Pulmonary artery endothelial cell (primary cell): Measurements from ENCODE around the gene NUP133. TPM values are rescaled to one million over a fixed set of nuclear protein-coding genes. Genes with fewer than 3 reads are reported as not detected.
"Not testable (repeated sequence)": the region's sequence is repeated elsewhere in the genome, so short reads cannot be mapped to it uniquely, and the experiment has no call there.

Experiments used
- DNase-seq: peaks from one replicate; pipeline ENCODE4 v3.0.0-alpha.2; 2011; ENCODE audit warnings: low read depth, low spot score
- total RNA-seq: library from RNA; depleted of rRNA; stranded (reverse); fragments of >200 nt; gene quantifications from 2 replicates; pipeline ENCODE4 v1.2.3, GENCODE V29; 2014

The NUP133 gene
- total RNA-seq, 1 donor from 2014 or later: 39.2 TPM

GRCh38 chr1:229420224-229420623 is 87.9 kb downstream of the NUP133 start:
- DNase-seq: no peak

GRCh38 chr1:229418586-229418985 is 89.6 kb downstream of the NUP133 start:
- DNase-seq: not testable (repeated sequence)

- not testable (repeated sequence) for DNase-seq
Observed at GRCh38 chr1:229412810-229413209, 95.3 kb downstream of the NUP133 start.

- DNase-seq: no peak
Observed at GRCh38 chr1:229412056-229412455, 96.1 kb downstream of the NUP133 start.

GRCh38 chr1:229411434-229412055 is 96.6 kb downstream of the NUP133 start:
- DNase-seq: no peak

GRCh38 chr1:229410692-229411433 is 97.3 kb downstream of the NUP133 start:
- no peak for DNase-seq

GRCh38 chr1:229410370-229410691 is 97.8 kb downstream of the NUP133 start:
- DNase-seq: no peak

GRCh38 chr1:229409616-229410369 is 98.3 kb downstream of the NUP133 start:
- DNase-seq: no peak

- DNase-seq: no peak
Observed at GRCh38 chr1:229408458-229409037, 99.6 kb downstream of the NUP133 start.

- DNase-seq: no peak
Observed at GRCh38 chr1:229407206-229408026, 100.7 kb downstream of the NUP133 start.

GRCh38 chr1:229406798-229407197 is 101.3 kb downstream of the NUP133 start:
- no peak for DNase-seq

GRCh38 chr1:229403573-229403972 is 104.6 kb downstream of the NUP133 start:
- no peak for DNase-seq

- no peak for DNase-seq
Observed at GRCh38 chr1:229402993-229403392, 105.1 kb downstream of the NUP133 start.

GRCh38 chr1:229402329-229402728 is 105.8 kb downstream of the NUP133 start:
- not testable (repeated sequence) for DNase-seq

- DNase-seq: no peak
Observed at GRCh38 chr1:229397762-229398161, 110.4 kb downstream of the NUP133 start.

- DNase-seq: no peak
Observed at GRCh38 chr1:229396585-229397206, 111.4 kb downstream of the NUP133 start.

- not testable (repeated sequence) for DNase-seq
Observed at GRCh38 chr1:229394517-229394916, 113.6 kb downstream of the NUP133 start.

GRCh38 chr1:229392936-229393335 is 115.2 kb downstream of the NUP133 start:
- DNase-seq: no peak
